ENCODE measurements around the gene FYB1. TPM values are rescaled to one million over a fixed set of nuclear protein-coding genes. Genes with fewer than 3 reads are reported as not detected.

Gene FYB1
- total RNA-seq, 1 donor from 2014 or later: 0.11 TPM

DNA sequence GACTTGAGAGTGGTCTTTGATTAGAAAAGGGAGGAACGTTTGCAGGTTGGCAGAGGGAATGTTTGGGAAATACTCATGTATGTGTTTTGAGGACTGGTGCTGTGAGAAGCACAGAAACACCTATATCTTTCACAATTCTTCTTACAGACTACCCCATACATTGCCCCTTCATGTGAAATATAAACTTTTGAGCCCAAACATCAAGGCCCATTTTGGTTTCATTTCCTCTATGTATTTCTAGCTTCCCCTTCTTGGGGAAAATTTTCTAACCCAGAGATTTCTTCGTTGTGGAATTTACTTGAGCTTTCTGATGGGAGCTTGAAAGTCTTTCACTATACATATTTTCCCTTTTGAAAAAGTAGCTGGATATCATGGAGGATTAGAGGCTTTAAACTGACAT, 67.6 kb downstream of the FYB1 start:
- Mint-ChIP-seq H3K4me1 (ENCODE audit: low read depth, unreplicated experiment) (no peaks in the 10 kb centered on the region), H3K4me3 (ENCODE audit: unreplicated experiment) (no peak overlapping the region), H3K36me3 (ENCODE audit: low read depth, unreplicated experiment) (no peaks in the 10 kb centered on the region), H3K27ac (ENCODE audit: unreplicated experiment) (no peak overlapping the region), H3K27me3 (ENCODE audit: low read depth, unreplicated experiment) (peaks cover 3% of the 10 kb centered on the region), H3K9me3 (ENCODE audit: unreplicated experiment) (no peaks in the 10 kb centered on the region)
- H3K79me2 ChIP-seq (ENCODE audit: insufficient read depth, low read length): no peaks in the 10 kb centered on the region
- no peak for DNase-seq (ENCODE audit: low read depth)
- H3K27me3 ChIP-seq (ENCODE audit: insufficient read depth, low read length): no peaks in the 10 kb centered on the region
- H3K4me1 ChIP-seq (ENCODE audit: insufficient read depth, low read length): no peaks in the 10 kb centered on the region
- H3K9me3 ChIP-seq (ENCODE audit: insufficient read depth, low read depth, low read length): no peaks in the 10 kb centered on the region
- H3K4me3 ChIP-seq (ENCODE audit: insufficient read depth, low read depth, low read length): no peak overlapping the region
- no peak overlapping the region for H3K27ac ChIP-seq (ENCODE audit: low read depth, low read length)
- H4K20me1 ChIP-seq (ENCODE audit: insufficient read depth, low read length): no peaks in the 10 kb centered on the region
- no peak overlapping the region for H3K9ac ChIP-seq (ENCODE audit: low read length)
- no peak overlapping the region for H2AFZ ChIP-seq (ENCODE audit: low read depth, low read length)
- TF ChIP-seq EZH2 (IDR thresholded peaks at IDR 0.05; ENCODE audit: insufficient read depth, low read length) (no peak), CTCF (IDR thresholded peaks at IDR 0.05; ENCODE audit: insufficient read depth, low read depth, low read length) (no peak)
- FAIRE-seq: no peak
- H3K36me3 ChIP-seq (ENCODE audit: insufficient read depth, low read length): no peaks in the 10 kb centered on the region
- H3K4me2 ChIP-seq (ENCODE audit: low read length): no peak overlapping the region

DNA sequence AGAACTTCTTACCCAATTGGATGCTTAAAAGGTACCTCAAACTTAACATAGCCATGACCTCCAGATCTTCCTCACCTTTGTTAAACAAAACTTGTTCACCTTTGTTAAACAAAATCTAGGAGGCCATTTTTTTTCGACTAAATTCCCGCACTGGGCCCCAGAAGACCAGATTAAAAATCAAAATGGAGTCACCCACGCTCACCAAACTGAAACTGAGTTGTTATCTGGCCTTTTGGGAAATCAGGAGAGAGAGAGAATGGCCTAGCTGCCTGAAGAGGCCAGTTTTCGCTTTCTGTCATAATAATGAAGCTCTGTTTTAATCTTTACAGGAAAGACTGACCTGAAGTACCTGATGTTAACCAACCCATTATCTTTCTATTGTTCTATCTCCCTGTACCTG, 69.4 kb downstream of the FYB1 start:
- Histone ChIP-seq H3K9me3 (ENCODE audit: insufficient read depth, low read depth, low read length) (no peaks in the 10 kb centered on the region), H3K9ac (ENCODE audit: low read length) (no peak overlapping the region), H3K4me2 (ENCODE audit: low read length) (no peak overlapping the region), H3K79me2 (ENCODE audit: insufficient read depth, low read length) (no peaks in the 10 kb centered on the region), H3K4me1 (ENCODE audit: insufficient read depth, low read length) (no peaks in the 10 kb centered on the region), H4K20me1 (ENCODE audit: insufficient read depth, low read length) (no peaks in the 10 kb centered on the region), H3K36me3 (ENCODE audit: insufficient read depth, low read length) (no peaks in the 10 kb centered on the region), H2AFZ (ENCODE audit: low read depth, low read length) (no peak overlapping the region), H3K27me3 (ENCODE audit: insufficient read depth, low read length) (no peaks in the 10 kb centered on the region), H3K27ac (ENCODE audit: low read depth, low read length) (no peak overlapping the region), H3K4me3 (ENCODE audit: insufficient read depth, low read depth, low read length) (no peak overlapping the region)
- DNase-seq (ENCODE audit: low read depth) (no peak), FAIRE-seq (no peak)
- H3K27me3 Mint-ChIP-seq (ENCODE audit: low read depth, unreplicated experiment): peaks cover 3% of the 10 kb centered on the region
- H3K27ac Mint-ChIP-seq (ENCODE audit: unreplicated experiment): no peak overlapping the region
- no peak overlapping the region for H3K4me3 Mint-ChIP-seq (ENCODE audit: unreplicated experiment)
- no peaks in the 10 kb centered on the region for H3K4me1 Mint-ChIP-seq (ENCODE audit: low read depth, unreplicated experiment)
- H3K9me3 Mint-ChIP-seq (ENCODE audit: unreplicated experiment): no peaks in the 10 kb centered on the region
- TF ChIP-seq CTCF (IDR thresholded peaks at IDR 0.05; ENCODE audit: insufficient read depth, low read depth, low read length) (no peak), EZH2 (IDR thresholded peaks at IDR 0.05; ENCODE audit: insufficient read depth, low read length) (no peak)
- no peaks in the 10 kb centered on the region for H3K36me3 Mint-ChIP-seq (ENCODE audit: low read depth, unreplicated experiment)

DNA sequence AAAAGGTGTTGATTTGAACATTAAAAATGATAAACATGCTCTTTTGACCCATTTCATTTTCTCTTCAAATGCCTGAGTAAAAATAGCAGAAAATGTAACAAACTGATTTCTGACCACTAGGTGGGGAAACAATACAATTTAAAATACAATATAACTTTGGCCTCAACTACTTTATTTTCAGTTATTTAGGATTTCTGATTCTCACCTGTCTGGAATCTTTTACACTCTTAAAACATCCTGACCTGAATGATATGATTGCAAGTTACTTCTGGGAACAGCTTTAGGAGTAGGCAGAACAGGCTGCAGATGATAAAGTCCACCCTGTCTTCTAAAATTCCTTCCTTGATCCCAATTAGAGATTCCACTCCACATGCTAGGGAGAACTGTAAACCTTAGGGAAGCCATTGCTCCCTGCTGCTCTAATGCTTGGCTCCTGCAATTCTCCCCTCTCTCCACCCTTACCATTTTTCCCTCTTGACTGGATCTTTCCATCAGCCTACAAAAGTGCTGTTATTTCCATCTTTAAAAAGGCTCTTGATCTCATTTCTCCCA, 70.3 kb downstream of the FYB1 start:
- Histone ChIP-seq H3K4me2 (ENCODE audit: low read length) (no peak overlapping the region), H3K4me3 (ENCODE audit: insufficient read depth, low read depth, low read length) (no peak overlapping the region), H3K79me2 (ENCODE audit: insufficient read depth, low read length) (no peaks in the 10 kb centered on the region), H2AFZ (ENCODE audit: low read depth, low read length) (no peak overlapping the region), H3K27me3 (ENCODE audit: insufficient read depth, low read length) (no peaks in the 10 kb centered on the region), H3K9me3 (ENCODE audit: insufficient read depth, low read depth, low read length) (no peaks in the 10 kb centered on the region), H3K27ac (ENCODE audit: low read depth, low read length) (no peak overlapping the region), H3K36me3 (ENCODE audit: insufficient read depth, low read length) (no peaks in the 10 kb centered on the region), H3K9ac (ENCODE audit: low read length) (no peak overlapping the region), H3K4me1 (ENCODE audit: insufficient read depth, low read length) (no peaks in the 10 kb centered on the region), H4K20me1 (ENCODE audit: insufficient read depth, low read length) (no peaks in the 10 kb centered on the region)
- H3K27me3 Mint-ChIP-seq (ENCODE audit: low read depth, unreplicated experiment): peaks cover 3% of the 10 kb centered on the region
- H3K4me1 Mint-ChIP-seq (ENCODE audit: low read depth, unreplicated experiment): no peaks in the 10 kb centered on the region
- H3K9me3 Mint-ChIP-seq (ENCODE audit: unreplicated experiment): no peaks in the 10 kb centered on the region
- no peak for DNase-seq (ENCODE audit: low read depth)
- FAIRE-seq: no peak
- no peak overlapping the region for H3K27ac Mint-ChIP-seq (ENCODE audit: unreplicated experiment)
- TF ChIP-seq CTCF (IDR thresholded peaks at IDR 0.05; ENCODE audit: insufficient read depth, low read depth, low read length) (peak; percentile 27), EZH2 (IDR thresholded peaks at IDR 0.05; ENCODE audit: insufficient read depth, low read length) (no peak)
- no peaks in the 10 kb centered on the region for H3K36me3 Mint-ChIP-seq (ENCODE audit: low read depth, unreplicated experiment)
- no peak overlapping the region for H3K4me3 Mint-ChIP-seq (ENCODE audit: unreplicated experiment)
